ENCODE data around the gene HIVEP3.

HIVEP3 gene

GRCh38 chr1:41665962-41666917, 252.5 kb downstream of the HIVEP3 start:
- Histone ChIP-seq H3K27ac (no peak overlapping the region), H3K4me3 (no peak overlapping the region), H3K27me3 (no peaks in the 10 kb centered on the region), H3K36me3 (no peaks in the 10 kb centered on the region), H3K4me1 (peaks cover 0 to 46% (median 30%) of the 10 kb centered on the region in 4 donors), H3K9me3 (no peaks in the 10 kb centered on the region)
- DNase-seq: no peak
- intact Hi-C loops (cut with DNase I; ENCODE audit: low total_unique reads): loop anchor here (5.0 to 10.0 kb wide), 3 partner anchors 151 to 871 kb away; partner anchors contain the start of genes PPCS and ZMYND12
- no peak for TF ChIP-seq CTCF (IDR thresholded peaks at IDR 0.05)

- H3K4me1 ChIP-seq: peaks cover 0 to 54% (median 33%) of the 10 kb centered on the region in 4 donors
- intact Hi-C loops (cut with DNase I; ENCODE audit: low total_unique reads): loop anchor here (5.0 to 10.0 kb wide), 3 partner anchors 150 to 870 kb away; partner anchors contain the start of genes PPCS and ZMYND12
- no peaks in the 10 kb centered on the region for H3K9me3 ChIP-seq
- DNase-seq: peak in 1 of 2 donors; percentile 37
- H3K27ac ChIP-seq: peak overlapping the region in 1 of 2 donors; percentile 1
- no peaks in the 10 kb centered on the region for H3K36me3 ChIP-seq
- no peak for TF ChIP-seq CTCF (IDR thresholded peaks at IDR 0.05)
- H3K4me3 ChIP-seq: no peak overlapping the region
- no peaks in the 10 kb centered on the region for H3K27me3 ChIP-seq
Observed at GRCh38 chr1:41664861-41665640, 253.7 kb downstream of the HIVEP3 start.

GRCh38 chr1:41663671-41664400, 254.9 kb downstream of the HIVEP3 start:
- no peaks in the 10 kb centered on the region for H3K36me3 ChIP-seq
- no peak for TF ChIP-seq CTCF (IDR thresholded peaks at IDR 0.05)
- H3K27ac ChIP-seq: peak overlapping the region; percentile 87 to 91
- no peak overlapping the region for H3K4me3 ChIP-seq
- no peak for DNase-seq
- intact Hi-C loops (cut with DNase I; ENCODE audit: low total_unique reads): loop anchor here (10.0 kb wide), 2 partner anchors 149 to 869 kb away; no protein-coding TSS in a partner anchor
- no peaks in the 10 kb centered on the region for H3K27me3 ChIP-seq
- H3K9me3 ChIP-seq: no peaks in the 10 kb centered on the region
- H3K4me1 ChIP-seq: peaks cover 0 to 54% (median 33%) of the 10 kb centered on the region in 4 donors

GRCh38 chr1:41662765-41663437, 255.8 kb downstream of the HIVEP3 start:
- Histone ChIP-seq H3K27me3 (no peaks in the 10 kb centered on the region), H3K4me1 (peaks cover 0 to 54% (median 33%) of the 10 kb centered on the region in 4 donors), H3K27ac (peak overlapping the region; percentile 87 to 91), H3K4me3 (peak overlapping the region; percentile 67 to 69), H3K36me3 (no peaks in the 10 kb centered on the region), H3K9me3 (no peaks in the 10 kb centered on the region)
- TF ChIP-seq CTCF (IDR thresholded peaks at IDR 0.05): no peak
- DNase-seq: peak; percentile 64 to 84
- intact Hi-C loops (cut with DNase I; ENCODE audit: low total_unique reads): loop anchor here (10.0 kb wide), 2 partner anchors 148 to 868 kb away; no protein-coding TSS in a partner anchor

Measured in tibial artery (tissue), 4 donors.